OCI-LY1 (cell line): Measurements from ENCODE around the gene DPYSL3.

Experiments used
- EZH2 ChIP-seq: fragments of 200-600 bp; sonication (generic), shearing (Covaris generic); IDR thresholded peaks from 2 replicates; pipeline ENCODE4 v1.8.0; 2017; ENCODE audit warnings: borderline replicate concordance, mixed run types, mild to moderate bottlenecking, antibody characterized with exemption, low read length, moderate library complexity, mixed read lengths
- TF ChIP-seq, protein P1 (sequence below): fragments of 200-600 bp; sonication (generic), shearing (Covaris generic); IDR thresholded peaks from 2 replicates; pipeline ENCODE4 v1.5.1; 2017; ENCODE audit warnings: mild to moderate bottlenecking, antibody characterized with exemption, low read length, moderate library complexity, mixed read lengths

GRCh38 chr5:147369742-147370374, 140.0 kb downstream of the DPYSL3 start:
- TF ChIP-seq, protein P1, sequence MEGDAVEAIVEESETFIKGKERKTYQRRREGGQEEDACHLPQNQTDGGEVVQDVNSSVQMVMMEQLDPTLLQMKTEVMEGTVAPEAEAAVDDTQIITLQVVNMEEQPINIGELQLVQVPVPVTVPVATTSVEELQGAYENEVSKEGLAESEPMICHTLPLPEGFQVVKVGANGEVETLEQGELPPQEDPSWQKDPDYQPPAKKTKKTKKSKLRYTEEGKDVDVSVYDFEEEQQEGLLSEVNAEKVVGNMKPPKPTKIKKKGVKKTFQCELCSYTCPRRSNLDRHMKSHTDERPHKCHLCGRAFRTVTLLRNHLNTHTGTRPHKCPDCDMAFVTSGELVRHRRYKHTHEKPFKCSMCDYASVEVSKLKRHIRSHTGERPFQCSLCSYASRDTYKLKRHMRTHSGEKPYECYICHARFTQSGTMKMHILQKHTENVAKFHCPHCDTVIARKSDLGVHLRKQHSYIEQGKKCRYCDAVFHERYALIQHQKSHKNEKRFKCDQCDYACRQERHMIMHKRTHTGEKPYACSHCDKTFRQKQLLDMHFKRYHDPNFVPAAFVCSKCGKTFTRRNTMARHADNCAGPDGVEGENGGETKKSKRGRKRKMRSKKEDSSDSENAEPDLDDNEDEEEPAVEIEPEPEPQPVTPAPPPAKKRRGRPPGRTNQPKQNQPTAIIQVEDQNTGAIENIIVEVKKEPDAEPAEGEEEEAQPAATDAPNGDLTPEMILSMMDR, result peak; percentile 29; the same call in 1 of the 2 replicates
- TF ChIP-seq EZH2, result no peak
